ENCODE results near the gene ERC2. TPM values are rescaled to one million over a fixed set of nuclear protein-coding genes. Genes with fewer than 3 reads are reported as not detected.

ERC2 gene
- total and polyA plus RNA-seq, 2 of the 13 experiments (the other 11 are each of a cell fraction or from before 2014, with no cell fraction given), result 0.16 to 0.22 TPM

DNA sequence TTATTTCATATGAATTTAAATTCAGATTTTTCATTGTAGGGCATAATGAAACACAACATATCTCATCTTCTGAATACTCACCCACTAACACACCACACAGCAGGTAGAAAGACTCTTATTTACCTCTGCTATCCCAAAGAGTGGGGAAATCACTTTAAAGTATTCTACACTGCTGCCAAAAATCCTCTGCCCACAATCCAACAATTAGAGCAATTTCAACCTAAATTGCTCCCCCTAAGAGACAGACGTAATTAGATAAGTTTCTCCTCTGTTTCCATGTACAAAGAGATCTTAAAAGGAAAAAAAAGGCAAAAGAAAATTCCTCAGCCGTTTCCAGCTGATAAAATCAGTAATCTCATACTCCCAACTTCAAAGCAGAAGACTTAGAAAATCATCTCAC, 331.8 kb downstream of the ERC2 start:
- no peak overlapping the region for H3K4me3 ChIP-seq (replicated peaks in 1 of 3; ENCODE audit: insufficient read depth in 1 of 3, low read depth in 2 of 3, low read length in 3 of 3)
- H3K27me3 ChIP-seq (ENCODE audit: control insufficient read depth in 1 of 2, insufficient read depth in 2 of 2, low read length in 2 of 2), result no peaks in the 10 kb centered on the region
- H3K4me2 ChIP-seq (ENCODE audit: low read depth, low read length), result no peak overlapping the region
- CTCF ChIA-PET (ENCODE audit: low intra/inter-chr PET ratio, low total read pairs), result no interaction called here
- no peaks in the 10 kb centered on the region for H3K79me2 ChIP-seq (ENCODE audit: insufficient read depth, low read length)
- FAIRE-seq, result no peak
- no peaks in the 10 kb centered on the region for H3K36me3 ChIP-seq (replicated peaks in 1 of 2; ENCODE audit: control insufficient read depth in 1 of 2, insufficient read depth in 2 of 2, low read length in 2 of 2)
- H3K4me1 ChIP-seq (ENCODE audit: insufficient read depth, low read length), result no peaks in the 10 kb centered on the region
- no peak for DNase-seq (ENCODE audit: low spot score)
- intact Hi-C loops (cut with micrococcal nuclease; ENCODE audit: unreplicated experiment) (no loop called here), in situ Hi-C loops (cut with HindIII; ENCODE audit: extremely low pct_ligation_motif_present, low pct_unique_long_range_greater_than_20kb) (no loop called here)
- no peak for ATAC-seq
- H3K9me3 ChIP-seq (ENCODE audit: low read length), result no peaks in the 10 kb centered on the region
- POLR2A ChIA-PET, result no interaction called here
- H3K9ac ChIP-seq (ENCODE audit: insufficient read depth, low read depth, low read length), result no peak overlapping the region
- no peak overlapping the region for H2AFZ ChIP-seq (ENCODE audit: low read length)
- no peaks in the 10 kb centered on the region for H4K20me1 ChIP-seq (ENCODE audit: insufficient read depth, low read length)
- no TSS peak for BruUV-seq (replicated peaks)
- no peak overlapping the region for H3K27ac ChIP-seq (ENCODE audit: extremely low read length, insufficient read depth, low read length)
- 2% methylated on average over 2 of the region's 2 CpGs for WGBS (ENCODE audit: low lambda C conversion rate)
- TF ChIP-seq ZNF235 (CRISPR knock-in tag; IDR thresholded peaks at IDR 0.05; ENCODE audit: borderline replicate concordance) (no peak), ZNF660 (CRISPR knock-in tag; IDR thresholded peaks at IDR 0.05; ENCODE audit: borderline replicate concordance, low read depth) (no peak), DMAP1 (CRISPR knock-in tag; IDR thresholded peaks at IDR 0.05) (no peak), TEF (CRISPR knock-in tag; IDR thresholded peaks at IDR 0.05) (no peak), SP1 (IDR thresholded peaks at IDR 0.05) (no peak), SP1 (CRISPR knock-in tag; IDR thresholded peaks at IDR 0.05) (no peak), STAG1 (CRISPR knock-in tag; IDR thresholded peaks at IDR 0.05) (no peak), SSRP1 (CRISPR knock-in tag; IDR thresholded peaks at IDR 0.05) (no peak), SMYD3 (CRISPR knock-in tag; IDR thresholded peaks at IDR 0.05) (no peak), NCOR1 (IDR thresholded peaks at IDR 0.05; ENCODE audit: borderline replicate concordance, low read length) (no peak), NR2C2 (CRISPR knock-in tag; IDR thresholded peaks at IDR 0.05; ENCODE audit: borderline replicate concordance) (no peak), PITX1 (CRISPR knock-in tag; IDR thresholded peaks at IDR 0.05) (no peak)
- TF ChIP-seq, protein P1, sequence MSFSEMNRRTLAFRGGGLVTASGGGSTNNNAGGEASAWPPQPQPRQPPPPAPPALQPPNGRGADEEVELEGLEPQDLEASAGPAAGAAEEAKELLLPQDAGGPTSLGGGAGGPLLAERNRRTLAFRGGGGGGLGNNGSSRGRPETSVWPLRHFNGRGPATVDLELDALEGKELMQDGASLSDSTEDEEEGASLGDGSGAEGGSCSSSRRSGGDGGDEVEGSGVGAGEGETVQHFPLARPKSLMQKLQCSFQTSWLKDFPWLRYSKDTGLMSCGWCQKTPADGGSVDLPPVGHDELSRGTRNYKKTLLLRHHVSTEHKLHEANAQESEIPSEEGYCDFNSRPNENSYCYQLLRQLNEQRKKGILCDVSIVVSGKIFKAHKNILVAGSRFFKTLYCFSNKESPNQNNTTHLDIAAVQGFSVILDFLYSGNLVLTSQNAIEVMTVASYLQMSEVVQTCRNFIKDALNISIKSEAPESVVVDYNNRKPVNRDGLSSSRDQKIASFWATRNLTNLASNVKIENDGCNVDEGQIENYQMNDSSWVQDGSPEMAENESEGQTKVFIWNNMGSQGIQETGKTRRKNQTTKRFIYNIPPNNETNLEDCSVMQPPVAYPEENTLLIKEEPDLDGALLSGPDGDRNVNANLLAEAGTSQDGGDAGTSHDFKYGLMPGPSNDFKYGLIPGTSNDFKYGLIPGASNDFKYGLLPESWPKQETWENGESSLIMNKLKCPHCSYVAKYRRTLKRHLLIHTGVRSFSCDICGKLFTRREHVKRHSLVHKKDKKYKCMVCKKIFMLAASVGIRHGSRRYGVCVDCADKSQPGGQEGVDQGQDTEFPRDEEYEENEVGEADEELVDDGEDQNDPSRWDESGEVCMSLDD (CRISPR knock-in tag; IDR thresholded peaks at IDR 0.05; ENCODE audit: borderline replicate concordance), result no peak
- TF ChIP-seq, protein P2, sequence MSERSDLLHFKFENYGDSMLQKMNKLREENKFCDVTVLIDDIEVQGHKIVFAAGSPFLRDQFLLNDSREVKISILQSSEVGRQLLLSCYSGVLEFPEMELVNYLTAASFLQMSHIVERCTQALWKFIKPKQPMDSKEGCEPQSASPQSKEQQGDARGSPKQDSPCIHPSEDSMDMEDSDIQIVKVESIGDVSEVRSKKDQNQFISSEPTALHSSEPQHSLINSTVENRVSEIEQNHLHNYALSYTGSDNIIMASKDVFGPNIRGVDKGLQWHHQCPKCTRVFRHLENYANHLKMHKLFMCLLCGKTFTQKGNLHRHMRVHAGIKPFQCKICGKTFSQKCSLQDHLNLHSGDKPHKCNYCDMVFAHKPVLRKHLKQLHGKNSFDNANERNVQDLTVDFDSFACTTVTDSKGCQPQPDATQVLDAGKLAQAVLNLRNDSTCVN (CRISPR knock-in tag; IDR thresholded peaks at IDR 0.05; ENCODE audit: borderline replicate concordance), result no peak
- TF ChIP-seq, protein P3, sequence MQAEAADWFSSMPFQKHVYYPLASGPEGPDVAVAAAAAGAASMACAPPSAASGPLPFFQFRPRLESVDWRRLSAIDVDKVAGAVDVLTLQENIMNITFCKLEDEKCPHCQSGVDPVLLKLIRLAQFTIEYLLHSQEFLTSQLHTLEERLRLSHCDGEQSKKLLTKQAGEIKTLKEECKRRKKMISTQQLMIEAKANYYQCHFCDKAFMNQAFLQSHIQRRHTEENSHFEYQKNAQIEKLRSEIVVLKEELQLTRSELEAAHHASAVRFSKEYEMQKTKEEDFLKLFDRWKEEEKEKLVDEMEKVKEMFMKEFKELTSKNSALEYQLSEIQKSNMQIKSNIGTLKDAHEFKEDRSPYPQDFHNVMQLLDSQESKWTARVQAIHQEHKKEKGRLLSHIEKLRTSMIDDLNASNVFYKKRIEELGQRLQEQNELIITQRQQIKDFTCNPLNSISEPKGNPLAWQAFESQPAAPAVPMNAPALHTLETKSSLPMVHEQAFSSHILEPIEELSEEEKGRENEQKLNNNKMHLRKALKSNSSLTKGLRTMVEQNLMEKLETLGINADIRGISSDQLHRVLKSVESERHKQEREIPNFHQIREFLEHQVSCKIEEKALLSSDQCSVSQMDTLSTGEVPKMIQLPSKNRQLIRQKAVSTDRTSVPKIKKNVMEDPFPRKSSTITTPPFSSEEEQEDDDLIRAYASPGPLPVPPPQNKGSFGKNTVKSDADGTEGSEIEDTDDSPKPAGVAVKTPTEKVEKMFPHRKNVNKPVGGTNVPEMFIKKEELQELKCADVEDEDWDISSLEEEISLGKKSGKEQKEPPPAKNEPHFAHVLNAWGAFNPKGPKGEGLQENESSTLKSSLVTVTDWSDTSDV (CRISPR knock-in tag; IDR thresholded peaks at IDR 0.05), result no peak
